ENCODE data around the gene OR13G1. TPM values are rescaled to one million over a fixed set of nuclear protein-coding genes. Genes with fewer than 3 reads are reported as not detected.
A peak's percentile ranks its signal among the peaks of the same experiment; 100 is the strongest.

The OR13G1 gene
- total RNA-seq, 2 experiments from 2014 or later, result not detected

DNA sequence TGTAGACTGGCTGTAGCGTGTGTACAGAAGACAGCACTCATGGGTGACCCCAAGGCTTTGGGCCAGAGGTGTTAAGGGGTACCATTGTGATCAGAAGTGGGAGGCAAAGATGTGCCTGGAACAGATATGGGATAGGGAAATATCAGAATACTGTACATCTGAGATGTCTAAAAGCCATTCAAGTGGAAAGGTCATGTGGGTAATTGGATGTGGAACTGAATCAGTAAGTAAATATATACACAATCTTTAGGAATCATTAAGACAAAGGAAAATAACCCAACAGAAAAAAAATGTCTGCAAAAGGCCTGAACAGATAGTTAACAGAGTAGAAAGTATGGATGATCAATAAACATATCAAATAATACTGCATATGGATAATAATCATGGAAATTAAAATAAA, 26.5 kb downstream of the OR13G1 start:
- H3K27ac ChIP-seq (ENCODE audit: low read depth in 1 of 2, low read length in 2 of 2), result no peak overlapping the region
- ChIA-PET POLR2A (no interaction called here), CTCF (no interaction called here)
- H3K27me3 ChIP-seq (ENCODE audit: control insufficient read depth in 1 of 2, insufficient read depth in 2 of 2, low read length in 2 of 2), result peaks cover 0 to 5% of the 10 kb centered on the region in 2 experiments
- ATAC-seq (ENCODE audit: poor library complexity) (no peak), DNase-seq (no peak)
- no peak overlapping the region for H3K4me3 Mint-ChIP-seq
- H3K36me3 ChIP-seq (ENCODE audit: insufficient read depth, low read length), result no peaks in the 10 kb centered on the region
- TF ChIP-seq, protein P1, sequence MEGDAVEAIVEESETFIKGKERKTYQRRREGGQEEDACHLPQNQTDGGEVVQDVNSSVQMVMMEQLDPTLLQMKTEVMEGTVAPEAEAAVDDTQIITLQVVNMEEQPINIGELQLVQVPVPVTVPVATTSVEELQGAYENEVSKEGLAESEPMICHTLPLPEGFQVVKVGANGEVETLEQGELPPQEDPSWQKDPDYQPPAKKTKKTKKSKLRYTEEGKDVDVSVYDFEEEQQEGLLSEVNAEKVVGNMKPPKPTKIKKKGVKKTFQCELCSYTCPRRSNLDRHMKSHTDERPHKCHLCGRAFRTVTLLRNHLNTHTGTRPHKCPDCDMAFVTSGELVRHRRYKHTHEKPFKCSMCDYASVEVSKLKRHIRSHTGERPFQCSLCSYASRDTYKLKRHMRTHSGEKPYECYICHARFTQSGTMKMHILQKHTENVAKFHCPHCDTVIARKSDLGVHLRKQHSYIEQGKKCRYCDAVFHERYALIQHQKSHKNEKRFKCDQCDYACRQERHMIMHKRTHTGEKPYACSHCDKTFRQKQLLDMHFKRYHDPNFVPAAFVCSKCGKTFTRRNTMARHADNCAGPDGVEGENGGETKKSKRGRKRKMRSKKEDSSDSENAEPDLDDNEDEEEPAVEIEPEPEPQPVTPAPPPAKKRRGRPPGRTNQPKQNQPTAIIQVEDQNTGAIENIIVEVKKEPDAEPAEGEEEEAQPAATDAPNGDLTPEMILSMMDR (IDR thresholded peaks at IDR 0.05), result no peak
- no peaks in the 10 kb centered on the region for H3K36me3 Mint-ChIP-seq (ENCODE audit: low read depth)
- no peaks in the 10 kb centered on the region for H3K9me3 ChIP-seq (ENCODE audit: control insufficient read depth in 1 of 2, insufficient read depth in 1 of 2, low read length in 2 of 2)
- H3K9me3 Mint-ChIP-seq, result no peaks in the 10 kb centered on the region
- H3K4me1 ChIP-seq (ENCODE audit: insufficient read depth, low read length), result no peaks in the 10 kb centered on the region
- no peaks in the 10 kb centered on the region for H3K4me1 Mint-ChIP-seq (ENCODE audit: low read depth)
- no peak overlapping the region for H3K4me3 ChIP-seq (ENCODE audit: low read length)
- intact Hi-C loops (cut with DNase I, micrococcal nuclease), result no loop called here
- no peaks in the 10 kb centered on the region for H3K27me3 Mint-ChIP-seq
- H3K27ac Mint-ChIP-seq, result no peak overlapping the region

DNA sequence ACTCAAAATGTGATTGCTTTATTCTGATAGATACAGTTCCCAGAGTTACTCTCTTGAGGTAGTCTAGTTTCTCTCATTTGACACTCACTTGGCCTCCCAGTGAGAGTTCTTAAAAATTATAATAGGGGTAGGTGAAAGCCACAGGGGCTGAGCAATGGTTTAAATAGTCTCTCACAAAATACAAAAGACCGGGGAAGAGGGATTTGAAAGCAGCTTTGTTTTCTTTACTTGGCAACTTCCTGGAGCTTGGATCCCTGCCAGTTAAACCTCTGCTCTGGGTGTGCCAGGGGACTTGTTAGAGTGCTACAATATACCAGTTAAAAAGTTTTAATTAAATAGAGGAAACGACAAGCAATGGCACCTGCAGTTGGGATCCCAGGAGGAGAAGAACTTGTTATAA, 31.7 kb downstream of the OR13G1 start:
- Histone ChIP-seq H3K4me3 (ENCODE audit: low read length) (no peak overlapping the region), H3K9me3 (ENCODE audit: control insufficient read depth in 1 of 2, insufficient read depth in 1 of 2, low read length in 2 of 2) (no peaks in the 10 kb centered on the region), H3K27ac (ENCODE audit: low read depth in 1 of 2, low read length in 2 of 2) (no peak overlapping the region), H3K36me3 (ENCODE audit: insufficient read depth, low read length) (no peaks in the 10 kb centered on the region), H3K27me3 (ENCODE audit: control insufficient read depth in 1 of 2, insufficient read depth in 2 of 2, low read length in 2 of 2) (peaks cover 2 to 5% of the 10 kb centered on the region in 2 experiments), H3K4me1 (ENCODE audit: insufficient read depth, low read length) (no peaks in the 10 kb centered on the region)
- Mint-ChIP-seq H3K36me3 (ENCODE audit: low read depth) (no peaks in the 10 kb centered on the region), H3K4me1 (ENCODE audit: low read depth) (no peaks in the 10 kb centered on the region), H3K9me3 (no peaks in the 10 kb centered on the region), H3K27me3 (peaks cover 9% of the 10 kb centered on the region), H3K4me3 (no peak overlapping the region), H3K27ac (no peak overlapping the region)
- intact Hi-C loops (cut with DNase I, micrococcal nuclease), result no loop called here
- POLR2A ChIA-PET, result no interaction called here
- DNase-seq, result no peak
- TF ChIP-seq, protein P1 (IDR thresholded peaks at IDR 0.05), result no peak
- ATAC-seq (ENCODE audit: poor library complexity), result no peak
- CTCF ChIA-PET, result no interaction called here

DNA sequence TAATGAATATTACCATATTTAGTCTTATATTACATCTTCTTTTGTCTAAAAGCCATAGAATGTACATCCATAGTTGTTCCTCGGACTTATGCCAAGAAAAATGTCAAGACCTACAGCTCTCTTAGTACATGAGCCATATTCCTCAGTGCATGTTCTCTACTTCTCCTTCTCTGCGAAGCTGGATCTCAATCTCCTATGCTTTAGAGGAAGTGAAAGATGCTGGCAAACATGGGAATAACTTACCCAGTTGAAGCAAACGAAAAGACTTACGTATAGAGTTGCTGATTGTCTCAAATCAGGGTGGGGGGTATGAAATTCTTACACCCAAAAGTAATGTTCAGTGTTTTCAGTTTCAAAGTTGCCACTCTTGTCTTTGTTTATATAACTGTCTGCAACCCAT, 32.7 kb downstream of the OR13G1 start:
- DNase-seq (peak in 1 of 14 experiments; percentile 2), ATAC-seq (ENCODE audit: poor library complexity) (no peak)
- ChIA-PET CTCF (no interaction called here), POLR2A (no interaction called here)
- no peaks in the 10 kb centered on the region for H3K4me1 ChIP-seq (ENCODE audit: insufficient read depth, low read length)
- H3K4me3 ChIP-seq (ENCODE audit: low read length), result no peak overlapping the region
- H3K27ac ChIP-seq (ENCODE audit: low read depth in 1 of 2, low read length in 2 of 2), result no peak overlapping the region
- no peaks in the 10 kb centered on the region for H3K4me1 Mint-ChIP-seq (ENCODE audit: low read depth)
- no peak overlapping the region for H3K27ac Mint-ChIP-seq
- peaks cover 2 to 5% of the 10 kb centered on the region in 2 experiments for H3K27me3 ChIP-seq (ENCODE audit: control insufficient read depth in 1 of 2, insufficient read depth in 2 of 2, low read length in 2 of 2)
- H3K4me3 Mint-ChIP-seq, result no peak overlapping the region
- intact Hi-C loops (cut with DNase I, micrococcal nuclease), result no loop called here
- H3K36me3 Mint-ChIP-seq (ENCODE audit: low read depth), result no peaks in the 10 kb centered on the region
- peaks cover 15% of the 10 kb centered on the region for H3K27me3 Mint-ChIP-seq
- H3K9me3 ChIP-seq (ENCODE audit: control insufficient read depth in 1 of 2, insufficient read depth in 1 of 2, low read length in 2 of 2), result no peaks in the 10 kb centered on the region
- H3K9me3 Mint-ChIP-seq, result no peaks in the 10 kb centered on the region
- TF ChIP-seq, protein P1 (IDR thresholded peaks at IDR 0.05), result no peak
- no peaks in the 10 kb centered on the region for H3K36me3 ChIP-seq (ENCODE audit: insufficient read depth, low read length)

All from CD4-positive, alpha-beta T cell (primary cell).